GM12873 (cell line): ENCODE data around the gene UPK2.
A peak's percentile ranks its signal among the peaks of the same experiment; 100 is the strongest.

Experiments used
- TF ChIP-seq, protein P1 (sequence below): IDR thresholded peaks from 2 replicates; pipeline ENCODE4 v1.5.1; 2012; ENCODE audit warnings: low read depth, mild to moderate bottlenecking, moderate library complexity, low read length, control low read depth; ENCODE audit not compliant: insufficient read depth; ENCODE audit errors: missing control alignments

Gene UPK2

DNA sequence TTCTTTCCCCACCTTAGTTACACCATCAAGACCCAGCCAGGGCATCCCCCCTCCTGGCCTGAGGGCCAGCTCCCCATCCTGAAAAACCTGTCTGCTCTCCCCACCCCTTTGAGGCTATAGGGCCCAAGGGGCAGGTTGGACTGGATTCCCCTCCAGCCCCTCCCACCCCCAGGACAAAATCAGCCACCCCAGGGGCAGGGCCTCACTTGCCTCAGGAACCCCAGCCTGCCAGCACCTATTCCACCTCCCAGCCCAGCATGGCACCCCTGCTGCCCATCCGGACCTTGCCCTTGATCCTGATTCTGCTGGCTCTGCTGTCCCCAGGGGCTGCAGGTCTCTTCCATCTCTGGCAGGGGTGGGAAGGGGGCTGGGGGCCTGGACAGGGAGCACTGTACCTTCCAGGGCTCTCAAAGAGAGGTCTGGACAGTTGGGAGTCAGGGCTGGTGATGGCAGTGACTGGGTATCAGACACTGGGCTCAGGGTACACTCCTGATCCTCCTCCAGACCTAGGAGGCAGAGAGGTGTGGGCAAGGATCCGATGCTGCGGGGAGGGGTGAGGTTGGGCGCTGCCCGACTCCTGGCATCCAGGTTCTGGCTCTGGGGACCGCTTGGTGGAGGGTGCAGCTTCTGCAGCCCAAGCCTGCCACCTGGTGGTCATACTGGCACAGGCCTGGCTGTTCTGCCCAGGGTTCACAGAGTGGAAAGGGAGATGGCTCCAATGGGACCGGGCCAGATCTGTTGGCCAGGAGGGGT lies at the start of gene UPK2:
Gene UPK2, plus strand, starts transcription at position 205 of the 753 bp plus-strand sequence. Its CDS starts 53 bp downstream, at position 258.
- TF ChIP-seq, protein P1, sequence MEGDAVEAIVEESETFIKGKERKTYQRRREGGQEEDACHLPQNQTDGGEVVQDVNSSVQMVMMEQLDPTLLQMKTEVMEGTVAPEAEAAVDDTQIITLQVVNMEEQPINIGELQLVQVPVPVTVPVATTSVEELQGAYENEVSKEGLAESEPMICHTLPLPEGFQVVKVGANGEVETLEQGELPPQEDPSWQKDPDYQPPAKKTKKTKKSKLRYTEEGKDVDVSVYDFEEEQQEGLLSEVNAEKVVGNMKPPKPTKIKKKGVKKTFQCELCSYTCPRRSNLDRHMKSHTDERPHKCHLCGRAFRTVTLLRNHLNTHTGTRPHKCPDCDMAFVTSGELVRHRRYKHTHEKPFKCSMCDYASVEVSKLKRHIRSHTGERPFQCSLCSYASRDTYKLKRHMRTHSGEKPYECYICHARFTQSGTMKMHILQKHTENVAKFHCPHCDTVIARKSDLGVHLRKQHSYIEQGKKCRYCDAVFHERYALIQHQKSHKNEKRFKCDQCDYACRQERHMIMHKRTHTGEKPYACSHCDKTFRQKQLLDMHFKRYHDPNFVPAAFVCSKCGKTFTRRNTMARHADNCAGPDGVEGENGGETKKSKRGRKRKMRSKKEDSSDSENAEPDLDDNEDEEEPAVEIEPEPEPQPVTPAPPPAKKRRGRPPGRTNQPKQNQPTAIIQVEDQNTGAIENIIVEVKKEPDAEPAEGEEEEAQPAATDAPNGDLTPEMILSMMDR = peak; percentile 98

DNA sequence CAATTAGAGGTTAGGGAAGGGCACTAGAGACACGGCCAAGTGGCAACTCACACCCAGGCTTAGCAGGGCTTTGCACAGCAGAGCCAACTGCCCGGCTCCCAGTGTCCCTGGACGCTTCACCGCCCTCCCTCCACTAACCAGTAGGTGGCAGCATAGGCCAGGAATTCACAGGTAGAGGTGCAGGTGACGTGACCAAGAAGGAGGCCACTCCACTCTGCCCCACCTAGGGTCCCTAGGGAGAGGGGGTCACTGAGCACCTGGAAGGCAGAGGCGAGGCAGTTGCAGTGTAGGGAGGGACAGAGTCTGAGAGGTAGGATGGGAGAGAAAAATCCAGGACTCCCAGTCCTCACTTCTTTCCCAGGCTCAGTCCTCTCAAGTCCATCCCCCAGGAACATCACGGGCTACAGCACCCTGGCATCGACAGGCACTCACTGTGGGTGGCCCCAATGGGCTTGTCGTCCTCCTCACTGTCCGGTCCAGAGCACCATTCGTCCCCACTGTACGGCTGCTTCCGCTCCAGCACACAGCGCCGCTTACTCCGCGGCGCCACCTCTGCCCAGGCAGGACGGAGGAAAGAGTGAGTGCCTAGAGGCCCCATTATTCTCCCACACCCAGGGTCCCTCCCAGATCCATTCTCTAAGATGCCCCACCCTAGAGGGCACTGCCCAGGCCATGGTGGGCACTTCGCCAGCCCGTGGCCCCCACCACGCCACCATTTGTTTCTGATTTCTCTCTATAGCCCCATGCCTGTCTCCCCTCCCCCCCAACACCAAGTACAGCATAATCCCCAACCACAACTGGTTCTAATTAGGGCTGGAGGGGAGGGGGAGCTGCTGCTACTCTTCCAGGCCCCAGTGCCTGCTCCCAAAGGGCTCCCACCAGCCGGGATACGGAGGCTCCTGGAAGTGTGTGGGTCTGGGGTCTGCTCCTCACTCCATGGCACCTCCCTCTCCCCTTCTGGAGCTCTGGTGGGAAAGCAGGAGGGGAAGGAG lies 48.8 kb upstream of the UPK2 start:
- TF ChIP-seq, protein P1 = peak; percentile 93

DNA sequence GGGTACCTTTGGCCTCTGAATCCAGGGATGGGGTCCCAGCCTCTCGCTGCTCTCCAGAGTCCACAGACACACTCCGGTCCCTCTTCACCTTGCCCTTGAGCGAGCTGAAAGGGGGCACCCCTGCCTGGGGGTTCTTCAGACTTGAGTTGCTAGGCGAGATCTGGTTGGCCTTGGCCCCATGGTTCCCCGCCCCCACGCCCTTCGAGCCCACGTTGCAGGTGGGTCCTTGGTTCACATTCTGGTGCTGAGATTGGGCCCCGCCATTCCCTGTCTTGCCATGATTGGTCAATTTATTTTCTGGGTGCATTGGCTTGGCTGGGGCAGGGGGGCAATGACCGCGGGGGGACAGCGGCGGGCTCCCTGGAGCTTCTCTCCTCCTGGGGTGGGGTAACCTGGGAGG lies 47.8 kb upstream of the UPK2 start:
- TF ChIP-seq, protein P1 = no peak

DNA sequence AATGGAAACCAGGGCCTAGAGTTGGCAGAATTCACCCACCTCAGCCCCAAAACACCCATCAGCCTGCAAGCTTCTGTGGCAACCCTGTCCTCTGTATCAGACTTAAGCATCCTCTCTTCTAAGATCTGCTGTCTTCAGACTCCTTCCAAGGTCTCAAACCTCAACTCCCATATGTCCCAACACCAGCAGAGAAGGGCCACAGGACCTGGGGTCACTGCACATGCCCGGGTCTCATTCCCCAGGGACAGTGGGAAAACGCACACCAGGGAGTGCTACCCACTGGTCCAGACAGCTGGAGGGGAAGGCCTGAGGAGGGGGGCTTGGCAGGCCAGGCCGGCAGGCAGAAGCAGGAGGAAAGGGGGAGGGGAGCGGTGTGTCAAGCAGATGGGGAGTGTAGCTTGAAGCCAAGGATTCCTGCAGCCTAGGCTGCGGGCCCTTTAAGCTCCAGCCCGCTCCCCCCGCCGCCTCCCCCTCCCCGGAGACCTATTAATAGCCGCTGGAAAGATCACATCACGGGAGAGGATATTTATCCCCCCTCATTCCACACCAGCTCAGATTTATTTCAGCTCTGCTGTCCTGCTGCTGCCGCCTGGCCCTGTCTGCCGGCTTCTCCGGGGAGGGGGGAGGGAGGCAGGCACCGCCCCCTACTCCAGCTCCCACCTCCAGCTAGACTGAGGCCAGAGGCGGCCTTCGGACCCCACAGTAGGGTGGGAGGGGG lies 47.0 kb upstream of the UPK2 start:
- TF ChIP-seq, protein P1 = no peak

DNA sequence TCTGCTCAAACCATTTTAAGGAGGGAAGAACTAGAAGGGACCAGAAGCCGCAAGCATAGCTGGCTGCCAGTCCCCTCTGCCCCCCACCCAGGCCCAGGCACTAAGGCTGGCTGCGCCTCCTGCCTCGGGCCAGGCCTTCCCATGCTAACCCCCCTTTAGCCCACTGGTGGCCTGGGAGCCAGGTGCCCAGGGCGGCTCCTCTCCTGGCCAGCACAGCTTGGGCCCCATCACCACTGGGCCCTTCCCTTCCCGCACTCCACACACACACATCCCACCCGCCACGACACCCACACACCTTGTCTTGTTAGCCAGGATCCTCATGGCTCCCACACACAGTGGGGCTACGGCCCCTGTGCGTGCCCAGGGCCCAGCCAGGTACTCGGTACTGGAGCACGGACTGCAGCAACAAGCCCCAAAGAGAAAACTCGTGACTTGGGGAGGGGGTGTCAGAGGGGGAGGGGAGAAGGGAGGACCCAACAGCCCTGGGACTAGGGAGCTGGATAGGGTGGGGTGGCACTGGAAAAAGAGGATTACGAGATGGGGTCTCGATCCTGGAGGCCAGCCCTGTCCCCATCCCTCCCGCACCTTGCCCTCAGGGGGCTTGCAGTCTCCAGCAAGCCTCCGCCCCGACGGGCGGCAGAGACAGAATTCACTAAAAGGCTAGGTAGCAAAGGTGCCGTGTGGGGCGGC lies 46.3 kb upstream of the UPK2 start:
- TF ChIP-seq, protein P1 = no peak

DNA sequence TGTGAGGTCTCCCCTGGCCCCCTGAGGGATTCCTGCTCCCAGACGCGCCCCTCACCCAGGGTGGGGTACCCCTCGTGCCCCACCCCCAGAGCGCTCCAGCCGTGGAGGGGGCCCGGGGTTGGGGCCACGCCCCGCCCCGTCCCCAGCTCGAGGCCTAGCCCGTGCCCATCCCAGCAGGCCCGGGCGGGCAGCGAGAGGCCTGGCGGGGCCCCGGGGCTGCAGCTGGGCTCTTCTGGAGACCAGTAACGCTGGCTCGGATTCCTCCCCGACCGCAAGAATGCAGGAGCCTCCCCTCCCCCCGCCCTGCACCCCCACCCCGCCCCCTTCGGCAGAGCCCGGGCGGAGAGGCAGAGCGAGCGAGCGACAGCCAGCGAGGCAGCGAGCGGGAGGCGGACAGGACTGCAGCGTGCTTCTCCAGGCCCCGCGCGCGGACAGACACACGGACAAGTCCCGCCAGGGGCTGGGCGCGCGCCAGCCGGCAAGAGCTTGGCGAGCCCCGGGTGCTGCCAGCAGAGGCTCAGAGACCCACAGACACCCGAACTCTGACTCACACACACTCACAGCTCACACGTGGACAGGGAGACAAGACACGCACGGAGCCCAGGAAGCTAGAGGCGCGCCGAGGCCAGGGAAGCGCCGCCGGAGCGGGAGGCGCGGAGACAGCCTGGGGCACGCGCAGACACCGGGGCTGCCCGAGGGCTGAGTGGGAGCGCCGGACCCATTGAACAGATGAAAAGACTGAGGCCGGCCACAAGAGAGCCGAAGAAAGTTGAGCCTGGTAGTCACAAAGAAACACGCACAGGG lies 45.6 kb upstream of the UPK2 start:
- TF ChIP-seq, protein P1 = no peak
